Endodermal cell (in vitro differentiated cells): ENCODE data around the gene FDX2. TPM values are rescaled to one million over a fixed set of nuclear protein-coding genes. Genes with fewer than 3 reads are reported as not detected.

Experiments used
- DNase-seq: peaks from one replicate; pipeline ENCODE4 v3.0.0-alpha.2; 2017
- H3K27ac ChIP-seq: 2 replicates; pipeline ENCODE4 v1.5.1; 2013; ENCODE audit warnings: mild to moderate bottlenecking, low read depth, low read length, moderate library complexity
- H3K27me3 ChIP-seq: 2 replicates; pipeline ENCODE4 v1.6.1; 2013; ENCODE audit warnings: mild to moderate bottlenecking, low read length, moderate library complexity; ENCODE audit not compliant: insufficient read depth, control insufficient read depth, poor library complexity, severe bottlenecking
- H3K36me3 ChIP-seq: 2 replicates; pipeline ENCODE4 v1.7.0; 2013; ENCODE audit warnings: mild to moderate bottlenecking, low read length, moderate library complexity; ENCODE audit not compliant: control insufficient read depth, insufficient read depth
- H3K4me1 ChIP-seq: one replicate; pipeline ENCODE4 v1.7.0; 2013; ENCODE audit warnings: low read length; ENCODE audit not compliant: control insufficient read depth, insufficient read depth
- H3K4me3 ChIP-seq: 2 replicates; pipeline ENCODE4 v1.5.1; 2013; ENCODE audit warnings: mild to moderate bottlenecking, low read length, moderate library complexity
- H3K9ac ChIP-seq: 2 replicates; pipeline ENCODE4 v1.6.1; 2013; ENCODE audit warnings: mild to moderate bottlenecking, low read length, moderate library complexity; ENCODE audit not compliant: poor library complexity, severe bottlenecking; ENCODE audit errors: extremely low read depth
- H3K9me3 ChIP-seq: 2 replicates; pipeline ENCODE4 v1.6.1; 2013; ENCODE audit warnings: mild to moderate bottlenecking, low read length, moderate library complexity; ENCODE audit not compliant: control insufficient read depth
- H3K27ac Mint-ChIP-seq: 2 replicates; pipeline ENCODE4 v1.8.0; 2020; ENCODE audit warnings: mixed read lengths
- H3K27me3 Mint-ChIP-seq: 2 replicates; pipeline ENCODE4 v1.8.0; 2021; ENCODE audit warnings: mild to moderate bottlenecking, mixed read lengths; ENCODE audit not compliant: insufficient read depth
- H3K36me3 Mint-ChIP-seq: 2 replicates; pipeline ENCODE4 v1.8.0; 2020; ENCODE audit warnings: low read depth, mixed read lengths
- H3K4me1 Mint-ChIP-seq: 2 replicates; pipeline ENCODE4 v1.8.0; 2020; ENCODE audit warnings: mixed read lengths
- H3K4me3 Mint-ChIP-seq: 2 replicates; pipeline ENCODE4 v1.8.0; 2020; ENCODE audit warnings: mild to moderate bottlenecking, moderate library complexity, mixed read lengths
- H3K9me3 Mint-ChIP-seq: 2 replicates; pipeline ENCODE4 v1.8.0; 2020; ENCODE audit warnings: mild to moderate bottlenecking, mixed read lengths
- WGBS, 2 experiments: methylation state at CpG; one replicate each; pipeline versions ENCODE4 v1.1.5 to v1.1.7; 2013; ENCODE audit warnings: missing lambda C conversion rate in 2 of 2, mixed read lengths in 1 of 2; ENCODE audit not compliant: insufficient coverage in 1 of 2, insufficient read length in 1 of 2; 5-methylcytosine and 5-hydroxymethylcytosine counted together
- total RNA-seq, 2 donors: library from RNA; stranded (reverse); fragmentation: NEBNext Ultra II Directional in 1 of 2; extraction: Animal tissue kit (Norgen Biotek cat#: 25700) in 1 of 2; gene quantifications; 2 replicates in 1 of 2; 3 replicates in 1 of 2; pipeline ENCODE4 v1.2.1, GENCODE V29; 2021
- TF ChIP-seq, protein P1 (sequence below): fragments of 200-600 bp; sonication (generic); conservative IDR thresholded peaks from 2 replicates; pipeline ENCODE4 v1.5.0; 2021; ENCODE audit warnings: antibody characterized with exemption, mild to moderate bottlenecking

The FDX2 gene
- total RNA-seq, 2 donors from 2014 or later: 23.2 to 25.9 TPM

DNA sequence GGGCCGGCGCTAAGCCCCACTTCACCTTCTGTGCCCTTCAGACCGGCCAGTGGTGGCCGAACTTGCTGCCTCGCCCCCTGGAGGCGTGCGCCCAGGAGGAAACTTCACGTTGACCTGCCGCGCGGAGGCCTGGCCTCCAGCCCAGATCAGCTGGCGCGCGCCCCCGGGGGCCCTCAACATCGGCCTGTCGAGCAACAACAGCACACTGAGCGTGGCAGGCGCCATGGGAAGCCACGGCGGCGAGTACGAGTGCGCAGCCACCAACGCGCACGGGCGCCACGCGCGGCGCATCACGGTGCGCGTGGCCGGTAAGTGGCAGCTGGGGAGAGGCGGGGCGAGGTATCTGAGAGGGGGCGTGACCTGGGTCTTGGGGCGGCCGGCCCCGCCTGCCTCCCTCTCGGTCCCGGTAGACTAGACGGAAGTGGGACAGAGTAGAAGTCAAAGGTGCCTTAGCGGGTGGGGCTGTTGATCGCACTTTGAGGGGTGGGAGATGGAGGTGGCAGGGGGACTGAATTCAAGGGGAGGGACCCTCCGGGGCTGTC lies 20.4 kb downstream of the FDX2 start:
- H3K4me1 ChIP-seq: peaks cover 3% of the 10 kb centered on the region
- H3K36me3 Mint-ChIP-seq: no peaks in the 10 kb centered on the region
- H3K36me3 ChIP-seq: no peaks in the 10 kb centered on the region
- no peak overlapping the region for H3K9ac ChIP-seq
- peaks cover 94% of the 10 kb centered on the region for H3K27me3 Mint-ChIP-seq
- H3K4me3 ChIP-seq: peak overlapping the region; percentile 65
- H3K9me3 Mint-ChIP-seq: peaks cover 9% of the 10 kb centered on the region
- H3K4me3 Mint-ChIP-seq: peak overlapping the region; percentile 37
- TF ChIP-seq, protein P1, sequence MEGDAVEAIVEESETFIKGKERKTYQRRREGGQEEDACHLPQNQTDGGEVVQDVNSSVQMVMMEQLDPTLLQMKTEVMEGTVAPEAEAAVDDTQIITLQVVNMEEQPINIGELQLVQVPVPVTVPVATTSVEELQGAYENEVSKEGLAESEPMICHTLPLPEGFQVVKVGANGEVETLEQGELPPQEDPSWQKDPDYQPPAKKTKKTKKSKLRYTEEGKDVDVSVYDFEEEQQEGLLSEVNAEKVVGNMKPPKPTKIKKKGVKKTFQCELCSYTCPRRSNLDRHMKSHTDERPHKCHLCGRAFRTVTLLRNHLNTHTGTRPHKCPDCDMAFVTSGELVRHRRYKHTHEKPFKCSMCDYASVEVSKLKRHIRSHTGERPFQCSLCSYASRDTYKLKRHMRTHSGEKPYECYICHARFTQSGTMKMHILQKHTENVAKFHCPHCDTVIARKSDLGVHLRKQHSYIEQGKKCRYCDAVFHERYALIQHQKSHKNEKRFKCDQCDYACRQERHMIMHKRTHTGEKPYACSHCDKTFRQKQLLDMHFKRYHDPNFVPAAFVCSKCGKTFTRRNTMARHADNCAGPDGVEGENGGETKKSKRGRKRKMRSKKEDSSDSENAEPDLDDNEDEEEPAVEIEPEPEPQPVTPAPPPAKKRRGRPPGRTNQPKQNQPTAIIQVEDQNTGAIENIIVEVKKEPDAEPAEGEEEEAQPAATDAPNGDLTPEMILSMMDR: peak; percentile 64
- DNase-seq: peak; percentile 74
- no peak overlapping the region for H3K27ac ChIP-seq
- no peak overlapping the region for H3K27ac Mint-ChIP-seq
- WGBS, 2 experiments: 11 to 17% methylated on average over 6 to 48 of the region's 48 CpGs
- no peaks in the 10 kb centered on the region for H3K9me3 ChIP-seq
- H3K4me1 Mint-ChIP-seq: peaks cover 11% of the 10 kb centered on the region
- peaks cover 87% of the 10 kb centered on the region for H3K27me3 ChIP-seq

DNA sequence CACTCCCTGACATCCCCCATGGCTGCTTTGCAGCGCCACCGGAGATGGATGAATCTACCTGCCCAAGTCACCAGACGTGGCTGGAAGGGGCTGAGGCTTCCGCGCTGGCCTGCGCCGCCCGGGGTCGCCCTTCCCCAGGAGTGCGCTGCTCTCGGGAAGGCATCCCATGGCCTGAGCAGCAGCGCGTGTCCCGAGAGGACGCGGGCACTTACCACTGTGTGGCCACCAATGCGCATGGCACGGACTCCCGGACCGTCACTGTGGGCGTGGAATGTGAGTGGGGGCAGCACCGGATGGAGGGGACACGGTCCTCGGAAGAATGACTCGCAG lies 21.5 kb downstream of the FDX2 start:
- H3K4me3 Mint-ChIP-seq: no peak overlapping the region
- Histone ChIP-seq H3K9ac (no peak overlapping the region), H3K27me3 (peaks cover 89% of the 10 kb centered on the region), H3K27ac (no peak overlapping the region), H3K4me3 (no peak overlapping the region), H3K9me3 (no peaks in the 10 kb centered on the region), H3K4me1 (peaks cover 3% of the 10 kb centered on the region), H3K36me3 (no peaks in the 10 kb centered on the region)
- H3K27me3 Mint-ChIP-seq: peaks cover 97% of the 10 kb centered on the region
- TF ChIP-seq, protein P1: peak; percentile 66
- H3K9me3 Mint-ChIP-seq: peaks cover 10% of the 10 kb centered on the region
- DNase-seq: peak; percentile 88
- H3K4me1 Mint-ChIP-seq: peaks cover 14% of the 10 kb centered on the region
- H3K36me3 Mint-ChIP-seq: no peaks in the 10 kb centered on the region
- 14 to 20% methylated on average over 18 to 25 of the region's 25 CpGs for WGBS, 2 experiments
- H3K27ac Mint-ChIP-seq: no peak overlapping the region

DNA sequence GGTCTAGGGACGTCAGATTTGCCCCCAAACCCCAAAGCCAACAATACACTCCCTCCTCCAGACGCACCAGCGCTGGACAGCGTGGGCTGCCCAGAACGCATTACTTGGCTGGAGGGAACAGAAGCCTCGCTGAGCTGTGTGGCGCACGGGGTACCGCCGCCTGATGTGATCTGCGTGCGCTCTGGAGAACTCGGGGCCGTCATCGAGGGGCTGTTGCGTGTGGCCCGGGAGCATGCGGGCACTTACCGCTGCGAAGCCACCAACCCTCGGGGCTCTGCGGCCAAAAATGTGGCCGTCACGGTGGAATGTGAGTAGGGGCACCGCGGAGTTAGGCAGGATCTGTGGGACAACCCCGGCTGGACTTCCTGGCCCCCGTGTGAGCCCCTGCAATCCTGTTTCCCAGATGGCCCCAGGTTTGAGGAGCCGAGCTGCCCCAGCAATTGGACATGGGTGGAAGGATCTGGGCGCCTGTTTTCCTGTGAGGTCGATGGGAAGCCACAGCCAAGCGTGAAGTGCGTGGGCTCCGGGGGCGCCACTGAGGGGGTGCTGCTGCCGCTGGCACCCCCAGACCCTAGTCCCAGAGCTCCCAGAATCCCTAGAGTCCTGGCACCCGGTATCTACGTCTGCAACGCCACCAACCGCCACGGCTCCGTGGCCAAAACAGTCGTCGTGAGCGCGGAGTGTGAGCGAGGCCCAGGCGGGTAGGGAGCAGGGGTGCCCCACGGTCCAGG lies 22.0 kb downstream of the FDX2 start:
- Histone ChIP-seq H3K27me3 (peaks cover 94% of the 10 kb centered on the region), H3K4me1 (peaks cover 3% of the 10 kb centered on the region), H3K36me3 (no peaks in the 10 kb centered on the region), H3K4me3 (no peak overlapping the region), H3K9me3 (no peaks in the 10 kb centered on the region), H3K9ac (no peak overlapping the region), H3K27ac (no peak overlapping the region)
- no peak for DNase-seq
- no peaks in the 10 kb centered on the region for H3K36me3 Mint-ChIP-seq
- no peak overlapping the region for H3K27ac Mint-ChIP-seq
- H3K4me3 Mint-ChIP-seq: no peak overlapping the region
- peaks cover 10% of the 10 kb centered on the region for H3K9me3 Mint-ChIP-seq
- peaks cover 14% of the 10 kb centered on the region for H3K4me1 Mint-ChIP-seq
- TF ChIP-seq, protein P1: no peak
- H3K27me3 Mint-ChIP-seq: peaks cover 97% of the 10 kb centered on the region
- WGBS, 2 experiments: 31 to 33% methylated on average over 34 to 49 of the region's 49 CpGs
